Calu3 (cell line): ENCODE data around the gene TANGO6. TPM values are rescaled to one million over a fixed set of nuclear protein-coding genes. Genes with fewer than 3 reads are reported as not detected.

ENCODE experiments used
- BruUV-seq: library from RNA; stranded (reverse); fragments of 400-500 nt; replicated peaks from 2 replicates; lab custom pipeline; 2021; lab: Mats Ljungman, UMichigan
- CTCF ChIA-PET: fragments of 300-600 bp; sonication (Branson Sonifier 250); formaldehyde crosslinking; loops from one replicate; lab custom pipeline; 2022; ENCODE audit warnings: antibody characterized with exemption; lab: Charles Lee
- DNase-seq: peaks from one replicate; pipeline ENCODE4 v3.0.0; 2022
- H3K27ac Mint-ChIP-seq: one replicate; pipeline ENCODE4 v1.8.0; 2022; ENCODE audit warnings: mixed read lengths; ENCODE audit not compliant: unreplicated experiment
- H3K27me3 Mint-ChIP-seq: one replicate; pipeline ENCODE4 v1.8.0; 2022; ENCODE audit warnings: mixed read lengths; ENCODE audit not compliant: unreplicated experiment
- H3K36me3 Mint-ChIP-seq: one replicate; pipeline ENCODE4 v1.8.0; 2022; ENCODE audit warnings: mild to moderate bottlenecking, moderate library complexity, mixed read lengths; ENCODE audit not compliant: insufficient read depth, unreplicated experiment
- H3K4me1 Mint-ChIP-seq: one replicate; pipeline ENCODE4 v1.8.0; 2022; ENCODE audit warnings: mild to moderate bottlenecking, low read depth, mixed read lengths; ENCODE audit not compliant: unreplicated experiment
- H3K4me3 Mint-ChIP-seq: one replicate; pipeline ENCODE4 v1.8.0; 2022; ENCODE audit warnings: mild to moderate bottlenecking, low read depth, moderate library complexity, mixed read lengths; ENCODE audit not compliant: unreplicated experiment
- H3K9me3 Mint-ChIP-seq: one replicate; pipeline ENCODE4 v1.8.0; 2022; ENCODE audit warnings: low read depth, mixed read lengths; ENCODE audit not compliant: unreplicated experiment
- CTCF ChIP-seq: fragments of 200-600 bp; IDR thresholded peaks from one replicate; pipeline ENCODE4 v1.8.0; 2022; ENCODE audit warnings: antibody characterized with exemption; ENCODE audit not compliant: unreplicated experiment
- intact Hi-C: fragments of 100-400 bp; cut with micrococcal nuclease; formaldehyde crosslinking; loops from one replicate; pipeline ENCODE4 v1.10.0; 2022; ENCODE audit not compliant: unreplicated experiment
- total RNA-seq: library from RNA; stranded (reverse); gene quantifications from 2 replicates; pipeline ENCODE4 v1.2.3, GENCODE V29; 2022

The TANGO6 gene
- total RNA-seq, 1 experiment from 2014 or later, result 18.0 TPM

- Mint-ChIP-seq H3K36me3 (peaks cover 85% of the 10 kb centered on the region), H3K4me1 (peaks cover 5% of the 10 kb centered on the region), H3K4me3 (no peak overlapping the region), H3K27ac (no peak overlapping the region), H3K9me3 (no peaks in the 10 kb centered on the region), H3K27me3 (no peaks in the 10 kb centered on the region)
- TF ChIP-seq CTCF, result no peak
- CTCF ChIA-PET, result interaction anchor here (0.7 kb wide), 1 partner anchor 88 kb away, joined by 3 read pairs; no protein-coding TSS in a partner anchor
- no TSS peak for BruUV-seq
- intact Hi-C loops, result loop anchor here (10.0 kb wide), 1 partner anchor 282 kb away; no protein-coding TSS in a partner anchor
- no peak for DNase-seq
Observed at GRCh38 chr16:68806422-68806821, 36.9 kb upstream of the TANGO6 start.

- Mint-ChIP-seq H3K9me3 (no peaks in the 10 kb centered on the region), H3K4me1 (no peaks in the 10 kb centered on the region), H3K27ac (no peak overlapping the region), H3K36me3 (peaks cover 85% of the 10 kb centered on the region), H3K27me3 (no peaks in the 10 kb centered on the region), H3K4me3 (no peak overlapping the region)
- TF ChIP-seq CTCF, result no peak
- DNase-seq, result no peak
- no TSS peak for BruUV-seq
- CTCF ChIA-PET, result no interaction called here
- intact Hi-C loops, result loop anchor here (10.0 kb wide), 1 partner anchor 282 kb away; no protein-coding TSS in a partner anchor
Observed at GRCh38 chr16:68806981-68807380, 36.4 kb upstream of the TANGO6 start.

DNA sequence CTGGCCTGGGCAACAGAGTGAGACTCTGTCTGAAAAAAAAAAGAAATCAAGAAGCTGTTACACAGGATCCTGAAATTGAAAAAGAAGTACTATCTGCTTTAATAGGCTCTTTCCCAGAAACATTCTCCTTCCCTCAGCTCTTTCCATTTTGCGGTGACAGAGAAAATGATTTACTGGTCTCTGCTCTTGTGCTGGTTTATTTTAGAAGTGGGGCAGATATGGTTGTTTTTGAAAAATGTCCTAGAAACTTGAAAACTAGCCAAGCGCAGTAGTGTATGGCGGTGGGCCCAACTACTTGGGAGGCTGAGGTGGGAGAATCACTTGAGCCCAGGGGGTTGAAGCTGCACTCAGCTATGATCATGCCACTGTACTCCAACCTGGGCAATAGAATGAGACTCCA lies 28.8 kb upstream of the TANGO6 start:
- H3K36me3 Mint-ChIP-seq, result peaks cover 91% of the 10 kb centered on the region
- no peak for DNase-seq
- BruUV-seq, result no TSS peak
- CTCF ChIA-PET, result interaction anchor here (1.6 kb wide), 1 partner anchor 12 kb away, joined by 3 read pairs; no protein-coding TSS in a partner anchor
- H3K27ac Mint-ChIP-seq, result no peak overlapping the region
- no peaks in the 10 kb centered on the region for H3K4me1 Mint-ChIP-seq
- H3K27me3 Mint-ChIP-seq, result no peaks in the 10 kb centered on the region
- no peak overlapping the region for H3K4me3 Mint-ChIP-seq
- intact Hi-C loops, result no loop called here
- no peak for TF ChIP-seq CTCF
- peaks cover 2% of the 10 kb centered on the region for H3K9me3 Mint-ChIP-seq

GRCh38 chr16:68823401-68824135 lies 19.8 kb upstream of the TANGO6 start:
- peak overlapping the region; percentile 48 for H3K27ac Mint-ChIP-seq
- H3K4me1 Mint-ChIP-seq, result no peaks in the 10 kb centered on the region
- CTCF ChIA-PET, result interaction anchor here (0.7 kb wide), 1 partner anchor 569 kb away, joined by 3 read pairs; no protein-coding TSS in a partner anchor
- intact Hi-C loops, result no loop called here
- H3K4me3 Mint-ChIP-seq, result no peak overlapping the region
- TF ChIP-seq CTCF, result no peak
- no peaks in the 10 kb centered on the region for H3K9me3 Mint-ChIP-seq
- no peak for DNase-seq
- H3K36me3 Mint-ChIP-seq, result peaks cover 66% of the 10 kb centered on the region
- no TSS peak for BruUV-seq
- no peaks in the 10 kb centered on the region for H3K27me3 Mint-ChIP-seq
